Fibroblast of peridontal ligament (primary cell): ENCODE measurements around the gene AMFR.

ENCODE experiments used
- DNase-seq: peaks from one replicate; pipeline ENCODE4 v3.0.0-alpha.2; 2010; ENCODE audit errors: extremely low read depth

The AMFR gene

GRCh38 chr16:56332464-56333079, 92.8 kb downstream of the AMFR start:
- DNase-seq: peak; percentile 43

GRCh38 chr16:56331915-56332314, 93.4 kb downstream of the AMFR start:
- DNase-seq: no peak

GRCh38 chr16:56331399-56331798, 93.9 kb downstream of the AMFR start:
- no peak for DNase-seq

- no peak for DNase-seq
Observed at GRCh38 chr16:56330476-56330875, 94.9 kb downstream of the AMFR start.

GRCh38 chr16:56329887-56330286, 95.5 kb downstream of the AMFR start:
- DNase-seq: no peak

- DNase-seq: no peak
Observed at GRCh38 chr16:56328276-56329022, 96.9 kb downstream of the AMFR start.

GRCh38 chr16:56327929-56328258, 97.5 kb downstream of the AMFR start:
- no peak for DNase-seq

GRCh38 chr16:56327071-56327928, 98.0 kb downstream of the AMFR start:
- DNase-seq: no peak

GRCh38 chr16:56325956-56326355, 99.4 kb downstream of the AMFR start:
- DNase-seq: no peak

GRCh38 chr16:56324406-56324805, 100.9 kb downstream of the AMFR start:
- DNase-seq: no peak

- no peak for DNase-seq
Observed at GRCh38 chr16:56321571-56321970, 103.8 kb downstream of the AMFR start.

GRCh38 chr16:56320811-56321558, 104.4 kb downstream of the AMFR start:
- DNase-seq: no peak

- DNase-seq: no peak
Observed at GRCh38 chr16:56320056-56320455, 105.3 kb downstream of the AMFR start.

GRCh38 chr16:56319376-56319775, 106.0 kb downstream of the AMFR start:
- no peak for DNase-seq

- DNase-seq: no peak
Observed at GRCh38 chr16:56318827-56319140, 106.6 kb downstream of the AMFR start.

- peak; percentile 74 for DNase-seq
Observed at GRCh38 chr16:56317998-56318826, 107.1 kb downstream of the AMFR start.

- DNase-seq: no peak
Observed at GRCh38 chr16:56316545-56316944, 108.8 kb downstream of the AMFR start.

- DNase-seq: no peak
Observed at GRCh38 chr16:56315955-56316354, 109.4 kb downstream of the AMFR start.

- no peak for DNase-seq
Observed at GRCh38 chr16:56314244-56314850, 111.0 kb downstream of the AMFR start.

- no peak for DNase-seq
Observed at GRCh38 chr16:56312556-56312955, 112.8 kb downstream of the AMFR start.

- no peak for DNase-seq
Observed at GRCh38 chr16:56312028-56312300, 113.4 kb downstream of the AMFR start.
